Parathyroid adenoma (tissue), 2 donors: ENCODE data around the gene DGKQ.

Experiments used
- H2AFZ ChIP-seq: fragments of 300-600 bp; sonication (generic); one replicate; pipeline ENCODE4 v1.7.0; 2017; ENCODE audit warnings: antibody characterized with exemption, mild to moderate bottlenecking
- H3K27ac ChIP-seq: fragments of 300-600 bp; sonication (generic); one replicate; pipeline ENCODE4 v1.7.0; 2017
- H3K27me3 ChIP-seq: fragments of 300-600 bp; sonication (generic); one replicate; pipeline ENCODE4 v1.7.0; 2017; ENCODE audit warnings: low read length; ENCODE audit not compliant: control insufficient read depth, insufficient read depth
- H3K36me3 ChIP-seq: fragments of 300-600 bp; sonication (generic); one replicate; pipeline ENCODE4 v1.7.0; 2017; ENCODE audit warnings: low read length; ENCODE audit not compliant: control insufficient read depth, insufficient read depth
- H3K4me1 ChIP-seq: fragments of 300-600 bp; sonication (generic); one replicate; pipeline ENCODE4 v1.7.0; 2017; ENCODE audit warnings: control low read depth
- H3K4me2 ChIP-seq: fragments of 300-600 bp; sonication (generic); one replicate; pipeline ENCODE4 v1.7.0; 2017; ENCODE audit warnings: low read length
- H3K4me3 ChIP-seq: fragments of 300-600 bp; sonication (generic); one replicate; pipeline ENCODE4 v1.7.0; 2017; ENCODE audit warnings: low read depth, low read length
- H3K79me2 ChIP-seq: fragments of 300-600 bp; sonication (generic); one replicate; pipeline ENCODE4 v1.7.0; 2017; ENCODE audit warnings: control low read depth
- H3K9ac ChIP-seq: fragments of 300-600 bp; sonication (generic); one replicate; pipeline ENCODE4 v1.7.0; 2017; ENCODE audit warnings: mild to moderate bottlenecking
- H3K9me3 ChIP-seq: fragments of 300-600 bp; sonication (generic); one replicate; pipeline ENCODE4 v1.7.0; 2017; ENCODE audit warnings: low read length; ENCODE audit not compliant: control insufficient read depth
- TF ChIP-seq, protein P1 (sequence below): fragments of 300-600 bp; sonication (generic); IDR thresholded peaks from one replicate; pipeline ENCODE4 v1.7.0; 2017; ENCODE audit warnings: antibody characterized with exemption, mild to moderate bottlenecking
- donor health status: primary hyperparathyroidism.

The DGKQ gene

GRCh38 chr4:962231-963208 lies 10.8 kb downstream of the DGKQ start:
- Histone ChIP-seq H3K4me2 (no peak overlapping the region), H3K4me1 (no peaks in the 10 kb centered on the region), H3K27me3 (no peaks in the 10 kb centered on the region), H3K9me3 (no peaks in the 10 kb centered on the region), H3K9ac (no peak overlapping the region), H3K27ac (no peak overlapping the region), H2AFZ (no peak overlapping the region), H3K4me3 (no peak overlapping the region), H3K79me2 (no peaks in the 10 kb centered on the region), H3K36me3 (no peaks in the 10 kb centered on the region)
- TF ChIP-seq, protein P1, sequence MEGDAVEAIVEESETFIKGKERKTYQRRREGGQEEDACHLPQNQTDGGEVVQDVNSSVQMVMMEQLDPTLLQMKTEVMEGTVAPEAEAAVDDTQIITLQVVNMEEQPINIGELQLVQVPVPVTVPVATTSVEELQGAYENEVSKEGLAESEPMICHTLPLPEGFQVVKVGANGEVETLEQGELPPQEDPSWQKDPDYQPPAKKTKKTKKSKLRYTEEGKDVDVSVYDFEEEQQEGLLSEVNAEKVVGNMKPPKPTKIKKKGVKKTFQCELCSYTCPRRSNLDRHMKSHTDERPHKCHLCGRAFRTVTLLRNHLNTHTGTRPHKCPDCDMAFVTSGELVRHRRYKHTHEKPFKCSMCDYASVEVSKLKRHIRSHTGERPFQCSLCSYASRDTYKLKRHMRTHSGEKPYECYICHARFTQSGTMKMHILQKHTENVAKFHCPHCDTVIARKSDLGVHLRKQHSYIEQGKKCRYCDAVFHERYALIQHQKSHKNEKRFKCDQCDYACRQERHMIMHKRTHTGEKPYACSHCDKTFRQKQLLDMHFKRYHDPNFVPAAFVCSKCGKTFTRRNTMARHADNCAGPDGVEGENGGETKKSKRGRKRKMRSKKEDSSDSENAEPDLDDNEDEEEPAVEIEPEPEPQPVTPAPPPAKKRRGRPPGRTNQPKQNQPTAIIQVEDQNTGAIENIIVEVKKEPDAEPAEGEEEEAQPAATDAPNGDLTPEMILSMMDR, result no peak

- Histone ChIP-seq H3K36me3 (no peaks in the 10 kb centered on the region), H3K79me2 (no peaks in the 10 kb centered on the region), H3K4me1 (no peaks in the 10 kb centered on the region), H3K27ac (no peak overlapping the region), H3K9me3 (no peaks in the 10 kb centered on the region), H3K27me3 (no peaks in the 10 kb centered on the region), H3K4me3 (no peak overlapping the region), H3K9ac (no peak overlapping the region), H2AFZ (no peak overlapping the region), H3K4me2 (no peak overlapping the region)
- TF ChIP-seq, protein P1, result no peak
Measured at GRCh38 chr4:961351-962230, 11.8 kb downstream of the DGKQ start.

- TF ChIP-seq, protein P1, result no peak
- Histone ChIP-seq H2AFZ (no peak overlapping the region), H3K4me3 (no peak overlapping the region), H3K27ac (no peak overlapping the region), H3K4me2 (no peak overlapping the region), H3K36me3 (no peaks in the 10 kb centered on the region), H3K79me2 (no peaks in the 10 kb centered on the region), H3K27me3 (no peaks in the 10 kb centered on the region), H3K9me3 (no peaks in the 10 kb centered on the region), H3K4me1 (no peaks in the 10 kb centered on the region), H3K9ac (no peak overlapping the region)
Measured at GRCh38 chr4:960636-961350, 12.6 kb downstream of the DGKQ start.

- Histone ChIP-seq H3K4me1 (no peaks in the 10 kb centered on the region), H3K9ac (no peak overlapping the region), H3K4me2 (no peak overlapping the region), H3K79me2 (no peaks in the 10 kb centered on the region), H3K36me3 (no peaks in the 10 kb centered on the region), H3K9me3 (no peaks in the 10 kb centered on the region), H3K4me3 (no peak overlapping the region), H3K27me3 (no peaks in the 10 kb centered on the region), H3K27ac (no peak overlapping the region), H2AFZ (no peak overlapping the region)
- TF ChIP-seq, protein P1, result no peak
Measured at GRCh38 chr4:960140-960635, 13.2 kb downstream of the DGKQ start.
